HepG2 (cell line): ENCODE measurements around the gene INAFM1. TPM values are rescaled to one million over a fixed set of nuclear protein-coding genes. Genes with fewer than 3 reads are reported as not detected.

Experiments used
- CEBPG ChIP-seq: IDR thresholded peaks from 2 replicates; pipeline ENCODE4 v1.6.1; 2016
- CSRNP2 ChIP-seq: sonication (generic); formaldehyde crosslinking; conservative IDR thresholded peaks from 2 replicates; pipeline ENCODE4 v1.8.0; 2022; ENCODE audit warnings: low read depth, missing genetic modification reagents
- DRAP1 ChIP-seq: IDR thresholded peaks from 2 replicates; pipeline ENCODE4 v1.6.1; 2016; ENCODE audit warnings: missing genetic modification reagents, missing compliant biosample characterization
- ETV6 ChIP-seq: sonication (generic); formaldehyde crosslinking; conservative IDR thresholded peaks from 2 replicates; pipeline ENCODE4 v1.4.0; 2020; ENCODE audit warnings: missing genetic modification reagents
- EZH2 ChIP-seq: conservative IDR thresholded peaks from 2 replicates; pipeline ENCODE4 v1.6.1; 2012; ENCODE audit warnings: mild to moderate bottlenecking, low read depth, low read length, moderate library complexity
- FUBP1 ChIP-seq: sonication (generic); formaldehyde crosslinking; IDR thresholded peaks from 2 replicates; pipeline ENCODE4 v1.5.1; 2020; ENCODE audit warnings: missing genetic modification reagents, mild to moderate bottlenecking, borderline replicate concordance
- GABPB1 ChIP-seq: IDR thresholded peaks from 2 replicates; pipeline ENCODE4 v1.6.1; 2016; ENCODE audit warnings: mild to moderate bottlenecking, missing genetic modification reagents, moderate library complexity, missing compliant biosample characterization
- HMGXB4 ChIP-seq, 2 experiments: sonication (generic) in 1 of 2; formaldehyde crosslinking in 1 of 2; IDR thresholded peaks; 2 replicates each; pipeline versions ENCODE4 v1.4.0 to v1.6.1; 2018 to 2020; ENCODE audit warnings: missing genetic modification reagents in 2 of 2, borderline replicate concordance in 1 of 2, low read depth in 1 of 2, mild to moderate bottlenecking in 1 of 2, missing biosample characterization in 1 of 2
- HNRNPL ChIP-seq: fragments of 200-400 bp; formaldehyde crosslinking; IDR thresholded peaks from 2 replicates; pipeline ENCODE4 v1.6.1; 2017; ENCODE audit warnings: mild to moderate bottlenecking, low read depth, low read length
- KDM5A ChIP-seq: fragments of 200-600 bp; sonication (generic); IDR thresholded peaks from 2 replicates; pipeline ENCODE4 v1.7.0; 2018; ENCODE audit warnings: antibody characterized with exemption, mild to moderate bottlenecking, low read length, borderline replicate concordance
- MIER3 ChIP-seq: IDR thresholded peaks from 2 replicates; pipeline ENCODE4 v1.6.1; 2016; ENCODE audit warnings: missing compliant biosample characterization, borderline replicate concordance
- NR2F2 ChIP-seq: IDR thresholded peaks from 2 replicates; pipeline ENCODE4 v1.6.1; 2012; ENCODE audit warnings: low read depth, inconsistent platforms, borderline replicate concordance
- NR2F6 ChIP-seq, 2 experiments: IDR thresholded peaks; 2 replicates each; pipeline ENCODE4 v1.6.1; 2016; ENCODE audit warnings: antibody characterized with exemption in 1 of 2, mild to moderate bottlenecking in 1 of 2
- PLRG1 ChIP-seq: fragments of 450-650 bp; conservative IDR thresholded peaks from 2 replicates; pipeline ENCODE4 v1.6.1; 2016
- RARG ChIP-seq: sonication (generic); formaldehyde crosslinking; IDR thresholded peaks from 2 replicates; pipeline ENCODE4 v1.4.0; 2020; ENCODE audit warnings: low read depth, mild to moderate bottlenecking, missing genetic modification reagents
- SAP130 ChIP-seq: IDR thresholded peaks from 2 replicates; pipeline ENCODE4 v1.6.1; 2016; ENCODE audit warnings: low read depth
- ZNF18 ChIP-seq: sonication (generic); formaldehyde crosslinking; IDR thresholded peaks from 2 replicates; pipeline ENCODE4 v1.8.0; 2022; ENCODE audit warnings: mild to moderate bottlenecking, missing genetic modification reagents; ENCODE audit not compliant: insufficient replicate concordance
- ZNF337 ChIP-seq: sonication (generic); formaldehyde crosslinking; IDR thresholded peaks from 2 replicates; pipeline ENCODE4 v1.5.1; 2020; ENCODE audit warnings: missing genetic modification reagents, low read depth, mild to moderate bottlenecking, borderline replicate concordance
- ZNF451 ChIP-seq: sonication (generic); formaldehyde crosslinking; IDR thresholded peaks from 2 replicates; pipeline ENCODE4 v1.5.0; 2020; ENCODE audit warnings: mild to moderate bottlenecking, missing genetic modification reagents
- ZNF792 ChIP-seq: IDR thresholded peaks from 2 replicates; pipeline ENCODE4 v1.6.1; 2016
- ZSCAN29 ChIP-seq: sonication (generic); formaldehyde crosslinking; conservative IDR thresholded peaks from 2 replicates; pipeline ENCODE4 v1.4.0; 2020; ENCODE audit warnings: mild to moderate bottlenecking, missing genetic modification reagents
- polyA plus RNA-seq, 8 experiments: library from polyadenylated mRNA; depleted of rRNA in 3 of 8; stranded (reverse) in 7 of 8; unstranded in 1 of 8; fragments of >200 nt; fragmentation: Illumina TruSeq in 4 of 8; extraction: Trizol in 4 of 8; gene quantifications; 2 replicates each; pipeline versions ENCODE4 v1.2.1 to v1.2.3, GENCODE V29; 2011 to 2016; ENCODE audit warnings: low read depth in 4 of 8, missing spikeins in 1 of 8, mixed read lengths in 1 of 8; ENCODE audit not compliant: insufficient read depth in 1 of 8
- total RNA-seq, 5 experiments: library from RNA; depleted of rRNA; stranded (reverse); fragments of >200 nt; fragmentation: Illumina TruSeq; extraction: Trizol; gene quantifications; 2 replicates each; pipeline ENCODE4 v1.2.3, GENCODE V29; 2016; ENCODE audit warnings: low read depth in 1 of 5
- TF ChIP-seq, protein P1 (sequence below): sonication (generic); formaldehyde crosslinking; IDR thresholded peaks from 2 replicates; pipeline ENCODE4 v1.8.0; 2022; ENCODE audit warnings: mild to moderate bottlenecking, missing genetic modification reagents, moderate library complexity

INAFM1 gene
- total and polyA plus RNA-seq, 2 of the 13 experiments (the other 11 are each of a cell fraction or from before 2014, with no cell fraction given) = 0.88 to 1.9 TPM

GRCh38 chr19:47310819-47311218 lies 36.1 kb downstream of the INAFM1 start (continued):
- TF ChIP-seq PLRG1 (no peak), FUBP1 (CRISPR knock-in tag) (no peak), CEBPG (CRISPR knock-in tag) (peak; percentile 90), NR2F6 (IDR thresholded peaks at IDR 0.05) (no peak), NR2F6 (CRISPR knock-in tag; IDR thresholded peaks at IDR 0.05) (no peak), SAP130 (CRISPR knock-in tag) (0 out of 2 replicates have a peak, but pooled peaks have one; percentile 17), RARG (no peak), ZNF451 (CRISPR knock-in tag) (no peak), KDM5A (no peak), ZNF18 (no peak), DRAP1 (CRISPR knock-in tag) (no peak), MIER3 (CRISPR knock-in tag) (no peak), NR2F2 (no peak), CSRNP2 (CRISPR knock-in tag) (no peak), EZH2 (no peak), ZSCAN29 (no peak), GABPB1 (peak; percentile 77), ZNF792 (CRISPR knock-in tag) (no peak), ZNF337 (no peak), HMGXB4 (CRISPR knock-in tag; IDR thresholded peaks at IDR 0.05; ENCODE audit: borderline replicate concordance in 1 of 2, low read depth in 1 of 2) (no peak), ETV6 (no peak), HNRNPL (no peak)
- TF ChIP-seq, protein P1, sequence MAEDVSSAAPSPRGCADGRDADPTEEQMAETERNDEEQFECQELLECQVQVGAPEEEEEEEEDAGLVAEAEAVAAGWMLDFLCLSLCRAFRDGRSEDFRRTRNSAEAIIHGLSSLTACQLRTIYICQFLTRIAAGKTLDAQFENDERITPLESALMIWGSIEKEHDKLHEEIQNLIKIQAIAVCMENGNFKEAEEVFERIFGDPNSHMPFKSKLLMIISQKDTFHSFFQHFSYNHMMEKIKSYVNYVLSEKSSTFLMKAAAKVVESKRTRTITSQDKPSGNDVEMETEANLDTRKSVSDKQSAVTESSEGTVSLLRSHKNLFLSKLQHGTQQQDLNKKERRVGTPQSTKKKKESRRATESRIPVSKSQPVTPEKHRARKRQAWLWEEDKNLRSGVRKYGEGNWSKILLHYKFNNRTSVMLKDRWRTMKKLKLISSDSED = no peak
